GM21528 (cell line): ENCODE measurements around the gene SIDT2.
"Not testable (repeated sequence)": the region's sequence is repeated elsewhere in the genome, so short reads cannot be mapped to it uniquely, and the experiment has no call there.

Experiments used
- ATAC-seq: cut with Tn5 transposase; IDR thresholded peaks from one replicate; pipeline ENCODE4 v1.9.1; 2021; ENCODE audit warnings: mild to moderate bottlenecking, moderate library complexity; ENCODE audit not compliant: unreplicated experiment, low FRiP score

Gene SIDT2

GRCh38 chr11:117201658-117202305 lies 23.2 kb downstream of the SIDT2 start:
- ATAC-seq, result no peak

- no peak for ATAC-seq
Observed at GRCh38 chr11:117202386-117203068, 24.0 kb downstream of the SIDT2 start.

GRCh38 chr11:117203069-117203407 lies 24.5 kb downstream of the SIDT2 start:
- no peak for ATAC-seq

GRCh38 chr11:117204283-117205080 lies 25.9 kb downstream of the SIDT2 start:
- ATAC-seq, result no peak

- ATAC-seq, result no peak
Observed at GRCh38 chr11:117205211-117205818, 26.8 kb downstream of the SIDT2 start.

GRCh38 chr11:117206111-117206510 lies 27.6 kb downstream of the SIDT2 start:
- ATAC-seq, result not testable (repeated sequence)

- ATAC-seq, result not testable (repeated sequence)
Observed at GRCh38 chr11:117206859-117207258, 28.3 kb downstream of the SIDT2 start.

- ATAC-seq, result not testable (repeated sequence)
Observed at GRCh38 chr11:117207481-117207880, 28.9 kb downstream of the SIDT2 start.

- ATAC-seq, result not testable (repeated sequence)
Observed at GRCh38 chr11:117208710-117209109, 30.2 kb downstream of the SIDT2 start.

GRCh38 chr11:117209351-117210125 lies 31.0 kb downstream of the SIDT2 start:
- not testable (repeated sequence) for ATAC-seq

- ATAC-seq, result no peak
Observed at GRCh38 chr11:117210620-117211019, 32.1 kb downstream of the SIDT2 start.

GRCh38 chr11:117212697-117213355 lies 34.3 kb downstream of the SIDT2 start:
- ATAC-seq, result no peak

GRCh38 chr11:117214404-117215110 lies 36.0 kb downstream of the SIDT2 start:
- no peak for ATAC-seq

- no peak for ATAC-seq
Observed at GRCh38 chr11:117217141-117218084, 38.9 kb downstream of the SIDT2 start.

- no peak for ATAC-seq
Observed at GRCh38 chr11:117218133-117218915, 39.8 kb downstream of the SIDT2 start.

GRCh38 chr11:117219001-117219400 lies 40.5 kb downstream of the SIDT2 start:
- ATAC-seq, result no peak

- ATAC-seq, result no peak
Observed at GRCh38 chr11:117219455-117219854, 40.9 kb downstream of the SIDT2 start.
